HG02884 (cell line): Measurements from ENCODE around the gene CDH24.
A peak's percentile ranks its signal among the peaks of the same experiment; 100 is the strongest.

Source experiments
- ATAC-seq: cut with Tn5 transposase; IDR thresholded peaks from one replicate; pipeline ENCODE4 v1.9.1; 2021; ENCODE audit warnings: mild to moderate bottlenecking, moderate library complexity; ENCODE audit not compliant: unreplicated experiment

CDH24 gene

DNA sequence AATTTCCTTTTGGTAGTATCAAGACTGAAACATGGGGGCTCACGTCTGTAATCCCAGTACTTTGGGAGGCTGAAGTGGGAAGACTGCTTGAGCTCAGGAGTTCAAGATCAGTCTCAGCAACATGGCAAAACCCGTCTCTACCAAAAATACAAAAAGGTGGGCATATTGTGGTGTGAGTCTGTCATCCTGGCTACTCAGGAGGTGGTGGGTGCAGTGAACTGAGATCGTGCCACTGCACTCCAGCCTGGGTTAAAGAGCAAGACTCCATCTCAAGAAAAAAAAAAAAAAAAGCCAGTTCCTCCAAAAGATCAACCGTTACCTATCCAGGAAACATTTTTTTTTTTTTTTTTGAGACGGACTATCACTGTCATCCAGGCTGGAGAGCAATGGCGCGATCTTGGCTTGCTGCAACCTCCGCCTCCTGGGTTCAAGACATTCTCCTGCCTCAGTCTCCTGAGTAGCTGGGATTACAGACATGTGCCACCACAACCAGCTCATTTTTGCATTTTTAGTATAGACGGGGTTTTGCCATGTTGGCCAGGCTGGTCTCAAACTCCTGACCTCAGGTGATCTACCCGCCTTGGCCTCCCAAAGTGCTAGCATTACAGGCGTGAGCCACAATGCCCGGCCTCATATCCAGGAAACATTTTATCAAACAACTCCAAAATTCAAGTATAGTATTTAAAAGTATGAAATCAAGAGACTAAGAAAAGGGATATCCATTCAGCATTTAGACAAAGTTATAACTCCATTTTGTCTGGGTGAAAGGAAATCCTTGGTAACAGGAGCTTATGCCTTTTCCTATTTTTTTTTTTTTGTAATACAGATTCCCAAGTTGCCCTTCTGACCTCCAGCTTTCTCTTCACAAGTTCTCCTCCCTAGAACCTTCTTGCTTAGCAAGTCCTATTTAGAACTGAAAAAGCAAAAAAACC is 34.2 kb upstream of the CDH24 start:
- ATAC-seq = no peak

DNA sequence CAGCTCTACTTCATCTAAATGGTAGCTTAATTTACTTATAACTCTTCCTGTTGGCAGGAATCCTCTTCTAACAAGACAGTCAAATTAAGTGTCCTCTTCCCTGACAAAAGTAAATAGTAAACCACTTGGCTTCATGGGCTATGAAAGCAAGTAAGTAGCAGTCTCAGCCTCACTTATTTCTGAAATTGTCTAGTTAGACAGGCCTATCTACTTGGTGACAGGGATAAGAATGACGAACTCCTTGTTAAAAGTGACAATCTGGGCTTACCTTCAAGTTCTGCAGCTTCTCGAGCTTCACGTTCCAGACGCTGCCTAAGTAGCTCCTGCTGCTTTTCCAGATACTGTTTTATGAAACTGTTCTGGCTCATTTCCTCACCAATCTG is 32.9 kb upstream of the CDH24 start:
- ATAC-seq = no peak

DNA sequence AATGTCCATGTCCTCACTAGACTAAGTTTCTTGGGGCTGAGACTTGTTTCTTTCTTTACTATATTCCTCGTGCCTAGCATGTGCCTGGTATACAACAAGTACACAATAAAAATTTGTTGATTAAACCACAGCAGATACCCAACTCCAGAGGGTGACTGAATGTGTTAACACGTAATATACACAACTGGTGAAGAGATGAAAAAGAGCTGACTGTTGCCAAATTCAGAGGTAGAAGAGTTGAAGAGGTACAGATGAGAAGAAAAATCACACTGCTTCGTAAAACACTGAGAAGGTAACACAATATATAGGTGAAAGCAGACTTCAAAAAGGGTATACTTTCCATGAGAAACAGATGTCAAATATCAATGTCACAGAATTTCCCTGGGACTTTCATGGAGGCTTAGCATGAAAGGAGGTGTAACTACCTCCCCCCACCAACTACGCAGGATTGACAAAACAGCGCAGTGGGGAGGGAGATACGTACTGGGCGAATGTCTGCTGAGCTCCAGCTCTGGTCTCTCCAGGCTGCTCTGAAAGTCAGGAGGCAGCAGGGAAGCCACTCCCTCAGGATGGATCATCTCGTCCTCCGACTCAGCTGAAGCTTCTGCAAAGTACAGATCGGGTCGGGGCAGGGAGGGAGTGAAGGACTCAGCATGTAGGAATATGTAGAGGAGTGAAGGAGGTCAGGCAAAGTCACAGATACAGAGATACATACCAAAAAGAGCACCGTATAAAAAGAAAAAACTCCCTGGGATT is 32.4 kb upstream of the CDH24 start:
- no peak for ATAC-seq

DNA sequence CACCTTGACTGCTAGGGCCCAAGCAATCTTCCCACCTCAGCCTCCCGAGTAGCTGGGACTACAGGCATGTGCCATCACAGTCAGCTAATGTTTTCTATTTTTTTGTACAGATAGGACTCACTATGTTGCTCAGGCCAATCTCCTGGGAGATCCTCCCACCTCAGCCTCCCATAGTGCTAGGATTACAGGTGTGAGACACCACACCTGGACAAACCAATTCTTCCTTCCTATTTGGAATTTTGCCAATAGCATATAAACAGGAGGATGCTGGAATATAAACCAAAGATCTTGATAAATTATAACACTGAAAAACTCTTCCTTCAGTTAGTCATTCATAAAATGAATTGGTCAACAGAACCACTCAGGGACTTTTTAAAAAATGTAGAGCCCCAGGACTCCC is 29.2 kb upstream of the CDH24 start:
- no peak for ATAC-seq

DNA sequence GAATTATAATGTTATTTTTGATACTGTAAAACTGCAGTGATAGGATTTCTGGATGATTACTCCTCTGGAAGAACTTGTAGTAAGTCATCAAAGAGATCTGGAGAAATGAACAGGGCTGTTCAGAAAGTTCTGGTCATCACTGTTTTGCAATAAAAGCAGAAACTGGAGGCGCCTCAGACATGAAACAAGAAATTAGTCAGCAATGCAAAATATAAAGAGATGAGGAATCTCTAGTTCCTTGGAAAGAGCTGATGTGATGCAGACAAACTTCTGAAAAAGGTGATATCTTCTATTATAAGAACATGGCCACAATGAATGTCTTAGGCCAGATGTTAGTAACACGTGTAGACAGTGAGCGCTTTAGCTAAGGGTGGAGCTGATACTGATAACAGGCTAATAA is 28.1 kb upstream of the CDH24 start:
- no peak for ATAC-seq

DNA sequence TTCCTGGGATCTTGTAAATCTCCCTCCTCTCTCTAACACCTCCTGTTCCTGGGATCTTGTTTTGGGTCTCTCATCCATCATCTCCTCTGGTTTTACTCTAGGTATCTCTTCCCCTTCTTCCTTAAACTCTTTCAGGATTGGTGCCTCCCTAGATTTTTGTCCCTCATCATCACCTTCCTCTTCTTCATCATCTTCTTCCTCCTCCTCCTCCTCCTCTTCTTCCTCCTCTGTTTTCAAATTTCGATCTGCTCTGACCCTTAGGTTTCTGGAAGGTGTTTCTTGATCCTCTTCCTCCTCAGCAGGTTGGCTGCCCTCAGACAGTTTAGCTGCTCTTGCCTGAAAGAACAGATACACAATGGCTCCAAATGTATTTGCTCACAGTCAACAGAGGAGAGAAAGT is 23.2 kb upstream of the CDH24 start:
- no peak for ATAC-seq

DNA sequence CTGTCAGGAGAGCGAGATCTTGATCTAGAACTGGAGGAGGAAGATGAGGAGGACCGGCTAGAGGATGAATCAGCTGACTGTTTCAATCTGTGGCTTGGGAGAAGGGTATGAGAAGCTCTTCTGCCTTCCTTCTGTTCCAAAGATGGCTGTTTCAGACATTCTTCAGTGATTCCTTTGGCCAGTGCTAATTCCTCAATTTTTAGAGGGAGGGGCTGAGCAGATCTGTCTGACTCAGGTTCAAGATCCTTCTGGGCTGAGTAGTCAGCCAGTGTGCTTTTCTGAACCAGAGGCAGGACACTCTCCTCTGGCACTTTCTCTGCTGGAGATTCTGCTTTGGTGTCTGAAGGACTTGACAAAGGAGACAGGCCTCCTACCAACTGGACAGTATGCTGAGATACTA is 22.4 kb upstream of the CDH24 start:
- no peak for ATAC-seq

DNA sequence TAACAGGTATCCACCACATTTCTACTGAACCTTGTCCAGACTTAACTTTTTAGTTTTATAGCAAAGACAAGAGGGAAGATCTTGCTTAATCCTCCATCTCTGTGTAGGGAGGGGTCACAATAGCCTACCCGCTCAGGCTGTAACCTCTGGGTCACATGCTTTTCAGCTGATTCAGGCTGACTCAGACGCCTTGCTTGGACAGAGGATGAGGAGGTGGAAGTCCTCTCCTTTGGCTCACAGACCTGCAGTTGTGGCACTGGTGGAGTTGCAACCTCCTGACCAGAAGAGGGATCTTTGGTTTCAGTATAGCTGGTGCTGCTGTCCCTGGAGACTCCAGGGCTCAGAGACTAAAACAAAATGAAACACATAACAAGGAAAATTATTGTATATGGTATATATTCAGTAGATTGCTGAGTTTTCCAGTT is 21.4 kb upstream of the CDH24 start:
- no peak for ATAC-seq

DNA sequence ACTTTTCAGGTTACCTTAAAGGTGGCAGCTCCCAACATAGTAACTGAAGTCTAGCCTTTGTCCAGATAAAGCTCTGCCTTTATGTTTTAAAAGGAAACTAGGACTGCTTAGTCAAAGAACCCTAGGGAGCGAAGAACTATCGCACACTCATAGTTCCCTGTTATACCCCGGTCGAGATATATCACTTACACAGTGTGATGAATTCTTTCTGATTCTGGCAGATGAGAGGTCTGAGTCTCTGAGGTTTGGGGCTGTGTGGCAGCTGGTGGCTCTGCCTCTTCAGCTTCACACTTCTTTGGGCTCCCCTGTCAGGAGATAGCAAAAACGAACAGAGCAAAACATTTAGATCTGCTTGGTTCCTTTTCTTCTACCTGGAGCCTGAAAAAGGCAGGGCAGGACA is 20.6 kb upstream of the CDH24 start:
- no peak for ATAC-seq

DNA sequence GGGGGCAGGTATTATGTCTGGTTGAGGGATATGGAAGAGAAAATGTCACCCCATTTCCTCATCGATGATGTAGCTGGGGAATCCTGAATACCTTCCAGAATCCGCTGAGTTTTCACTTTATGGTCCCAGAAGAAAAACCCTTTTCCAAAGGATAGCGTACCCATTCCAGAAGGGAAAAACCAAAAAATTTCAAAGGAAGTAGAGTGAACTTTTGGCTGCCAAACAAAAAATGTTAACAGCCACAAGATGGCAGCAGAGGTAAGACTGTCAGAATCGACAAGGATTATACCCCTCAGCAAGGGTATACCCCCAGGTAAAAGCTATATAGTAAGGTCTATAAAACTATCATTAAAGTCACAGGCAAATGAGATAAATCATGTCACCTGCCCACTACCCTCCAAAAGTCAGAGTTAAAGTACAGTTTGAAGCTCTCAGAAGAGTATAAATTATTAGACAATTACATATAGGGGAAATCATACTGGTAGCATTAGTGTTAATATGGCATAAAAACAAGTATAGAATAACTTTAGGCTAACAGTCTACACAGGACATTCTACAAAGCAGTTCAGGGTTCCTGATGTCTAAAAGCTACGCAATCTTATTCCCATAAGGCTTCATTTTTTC is 19.6 kb upstream of the CDH24 start:
- ATAC-seq = no peak

DNA sequence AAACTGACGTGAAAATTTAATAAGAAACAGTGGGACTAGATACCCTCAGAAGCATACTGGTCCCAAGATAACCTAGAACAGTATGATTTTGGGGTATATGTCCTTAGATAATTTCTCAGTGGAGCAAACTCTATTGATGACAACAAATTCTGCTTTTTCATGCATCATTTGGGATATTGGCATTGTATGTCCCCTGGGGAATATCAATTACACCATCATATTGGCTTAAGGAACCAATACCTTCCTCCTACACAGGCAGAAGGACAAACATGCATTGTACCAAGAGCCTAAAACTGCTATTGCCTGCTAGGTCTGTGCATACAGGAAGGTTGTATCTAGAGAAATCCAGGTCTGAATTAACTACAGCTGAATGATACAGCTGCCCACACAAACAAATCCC is 17.6 kb upstream of the CDH24 start:
- ATAC-seq = no peak

DNA sequence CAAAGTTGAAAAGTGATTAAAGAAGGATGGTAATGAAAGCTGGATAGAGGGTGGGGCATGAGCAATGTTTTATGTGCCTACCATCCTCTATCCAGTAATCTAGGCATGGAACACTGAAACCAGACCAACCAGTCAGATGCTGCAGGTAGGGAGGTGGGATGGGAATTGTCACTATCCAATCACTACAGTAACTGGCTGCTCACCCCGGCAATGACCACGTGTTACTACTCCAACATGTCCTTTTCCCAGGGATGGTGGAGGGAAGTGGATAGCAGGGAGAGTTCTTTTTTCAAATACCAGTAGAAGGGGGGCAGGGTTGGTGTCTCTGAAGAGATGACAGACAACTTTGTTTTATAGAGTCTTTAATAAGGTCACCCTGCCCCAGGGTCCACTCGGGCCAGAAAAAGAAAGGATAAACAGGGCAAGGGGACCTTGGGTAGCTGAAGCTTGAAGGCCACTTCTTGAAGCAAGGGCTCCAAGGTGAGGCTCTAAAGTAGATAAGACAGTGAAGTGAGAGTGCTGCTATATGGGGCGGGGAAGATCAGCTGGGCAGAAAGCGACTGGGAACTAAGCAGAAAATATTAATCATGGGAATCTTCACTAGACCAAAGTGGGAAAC is 14.7 kb upstream of the CDH24 start:
- ATAC-seq = no peak

DNA sequence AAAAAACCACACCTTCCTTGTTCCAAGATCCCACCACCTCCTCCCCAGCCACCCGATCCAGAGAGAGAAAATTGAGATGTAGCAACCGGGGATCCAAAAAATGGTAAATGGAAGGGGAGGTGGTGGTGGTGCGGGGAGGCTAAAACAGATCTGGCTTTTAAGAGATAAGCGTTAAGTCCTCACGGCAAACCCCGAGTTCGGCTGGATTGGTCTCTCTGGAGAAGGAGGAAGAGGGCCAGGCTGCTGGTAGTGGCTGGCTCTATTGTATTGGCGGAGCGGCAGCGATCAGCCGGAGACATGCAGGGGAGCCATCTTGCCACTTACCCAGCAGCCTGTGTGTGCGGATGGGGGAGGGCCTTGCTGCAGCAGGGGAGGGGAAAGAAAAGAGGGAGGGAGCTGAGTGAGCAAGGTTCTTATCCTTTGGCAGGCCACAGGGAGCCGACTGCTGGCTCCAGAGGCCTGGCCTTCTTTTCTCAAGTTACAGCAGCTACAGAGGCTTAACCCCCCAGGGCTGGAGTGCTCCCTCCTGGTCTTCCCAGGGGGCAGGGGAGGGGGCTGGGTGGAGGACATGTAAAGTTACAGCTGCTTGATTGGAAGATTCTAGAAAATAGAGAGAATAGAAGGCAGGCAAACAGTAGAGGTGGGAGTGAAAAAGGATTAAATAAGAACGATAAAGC is 14.1 kb upstream of the CDH24 start:
- peak; percentile 86 for ATAC-seq

DNA sequence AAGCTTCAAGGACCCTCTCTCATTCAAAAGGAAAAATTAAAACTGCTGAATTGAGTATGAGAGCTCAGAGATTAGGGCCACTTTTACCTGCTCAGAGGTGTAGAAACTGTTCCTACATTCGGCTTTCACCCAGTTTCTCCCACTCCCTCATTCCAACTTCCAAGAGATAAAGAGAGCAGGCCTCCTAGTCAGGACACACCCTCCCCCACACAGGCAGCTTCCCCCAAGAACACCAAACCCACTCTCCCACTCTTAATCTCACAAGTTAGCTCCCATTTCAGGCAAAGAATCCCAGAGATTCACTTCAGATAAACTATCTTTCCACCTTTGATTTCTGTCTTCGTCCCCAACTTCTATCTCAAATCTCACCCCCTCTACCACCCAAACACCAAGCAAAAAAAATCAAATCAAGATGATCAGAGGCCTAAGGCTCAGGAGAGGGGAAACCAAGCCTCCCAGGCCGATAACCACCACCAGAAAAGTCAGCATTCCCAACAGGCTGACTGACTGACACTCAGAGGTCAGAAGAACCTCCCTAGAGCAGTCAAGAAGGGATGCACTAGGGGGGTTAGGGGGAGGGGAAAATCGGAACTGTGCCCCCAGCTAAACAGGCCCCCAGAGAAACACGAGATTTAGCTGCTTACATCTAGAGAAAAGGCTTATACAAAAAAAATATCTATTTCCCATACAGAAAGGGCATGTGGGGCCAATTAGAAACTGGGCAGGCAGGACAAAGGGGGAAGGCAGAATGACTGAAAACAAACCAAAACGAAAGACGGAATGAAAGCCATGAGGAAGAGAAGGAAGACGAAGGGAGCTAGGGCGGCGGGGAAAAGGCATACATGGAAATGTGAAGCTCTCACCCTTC is 13.2 kb upstream of the CDH24 start:
- no peak for ATAC-seq

DNA sequence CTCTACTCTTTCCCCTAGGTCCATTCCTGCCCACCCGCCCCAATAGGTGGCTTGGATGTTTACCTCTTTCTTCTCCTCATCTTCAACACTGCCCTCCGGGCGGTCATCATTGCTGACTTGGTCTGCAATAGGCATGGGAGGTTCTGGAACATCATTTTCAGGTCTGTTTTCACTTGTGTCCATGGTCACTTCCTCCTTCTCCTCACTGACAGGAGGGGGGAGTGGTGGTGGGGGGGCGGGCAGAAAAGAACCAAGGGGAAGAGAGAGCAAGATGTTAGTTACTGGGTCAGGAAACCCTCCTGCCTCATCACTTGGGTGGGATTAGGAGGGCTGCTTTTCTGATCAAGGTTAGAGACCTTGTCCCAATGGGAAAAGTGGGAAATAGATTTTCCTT is 12.1 kb upstream of the CDH24 start:
- ATAC-seq = no peak

DNA sequence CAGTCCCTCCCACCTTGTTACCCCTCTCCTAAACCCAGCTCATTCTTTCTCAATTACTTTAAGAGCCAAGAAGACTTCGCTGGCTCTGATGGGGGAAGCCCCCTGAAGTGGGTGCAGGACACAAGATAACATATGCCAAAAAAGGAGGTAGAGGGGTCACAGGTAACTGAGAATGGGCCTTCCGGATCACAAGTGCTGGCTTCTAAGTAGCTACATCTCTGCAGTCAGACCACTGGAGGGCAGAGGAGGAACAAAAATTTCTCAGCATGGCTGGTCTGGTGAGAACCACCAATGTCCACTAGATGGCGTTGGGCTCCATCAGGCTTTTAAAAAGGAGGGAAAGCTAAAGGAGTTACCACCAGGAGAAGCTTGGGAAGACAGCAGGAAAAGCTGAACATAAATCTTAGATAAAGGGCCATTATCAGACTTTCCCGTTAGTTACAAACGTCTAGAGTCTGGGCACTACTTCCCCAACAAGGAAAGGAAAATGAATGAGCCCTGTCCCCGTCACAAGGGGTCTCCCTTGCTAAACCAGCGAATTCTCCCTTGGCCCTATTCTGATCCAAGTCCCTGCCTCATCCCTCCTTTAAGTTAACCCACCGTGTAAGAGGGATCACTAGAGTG is 11.6 kb upstream of the CDH24 start:
- peak; percentile 60 for ATAC-seq

DNA sequence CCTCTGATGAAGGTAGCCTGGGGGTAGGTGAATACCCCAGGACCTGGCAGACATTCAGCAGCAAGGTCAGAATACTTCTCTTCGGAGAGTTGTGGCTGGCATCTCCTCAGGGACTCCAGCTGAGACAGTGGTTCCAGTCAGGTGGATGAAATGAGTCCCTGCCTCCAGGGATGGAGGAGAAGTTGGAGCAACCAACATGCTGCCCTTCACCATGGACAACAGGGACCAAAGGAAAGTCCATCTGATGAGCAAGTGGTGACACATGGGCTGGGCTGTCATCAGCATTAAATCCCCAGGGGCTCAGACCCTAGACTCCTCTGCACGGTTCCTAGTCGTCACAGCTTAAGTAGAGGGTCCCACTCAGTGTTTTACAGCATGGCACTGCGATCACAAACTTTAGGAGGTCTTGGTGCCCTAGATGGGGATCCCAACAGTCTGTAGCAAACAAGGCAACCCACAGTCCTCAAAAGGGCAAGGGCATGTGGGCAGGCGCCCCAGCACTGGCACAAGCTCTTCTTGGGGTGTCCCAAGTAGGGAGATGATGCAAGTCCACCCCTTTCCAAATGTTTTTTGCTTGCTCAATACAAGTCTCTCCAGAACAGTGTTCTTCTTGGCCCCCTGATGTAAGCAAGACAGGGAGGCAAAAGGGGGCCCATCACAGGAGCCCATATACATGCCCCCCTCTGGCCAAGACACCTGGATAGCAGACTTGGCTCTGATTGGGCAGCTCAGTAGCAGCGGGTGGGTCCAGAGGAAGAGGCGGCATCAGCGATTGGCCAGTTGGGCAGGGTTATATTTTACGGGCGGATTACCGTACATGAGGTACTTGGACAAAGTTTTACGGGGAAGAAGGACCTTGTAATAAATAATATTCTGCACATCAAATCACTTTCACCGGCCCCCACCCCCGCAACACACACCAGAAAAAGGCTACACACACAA is 10.8 kb upstream of the CDH24 start:
- no peak for ATAC-seq
